Fibroblast of lung (primary cell): ENCODE data around the gene FIP1L1.
"Not testable (repeated sequence)": the region's sequence is repeated elsewhere in the genome, so short reads cannot be mapped to it uniquely, and the experiment has no call there.

ENCODE experiments used
- CTCF ChIP-seq, 2 donors: IDR thresholded peaks in 1 of 2; conservative IDR thresholded peaks in 1 of 2; 1 replicate in 1 of 2; 2 replicates in 1 of 2; pipeline ENCODE4 v1.5.1; 2011 to 2012; ENCODE audit warnings: low read length in 2 of 2, control low read depth in 1 of 2, inconsistent platforms in 1 of 2, low read depth in 1 of 2, mild to moderate bottlenecking in 1 of 2
- EZH2 ChIP-seq: IDR thresholded peaks from 2 replicates; pipeline ENCODE4 v1.5.1; 2012; ENCODE audit warnings: low read length, control low read depth, mild to moderate bottlenecking; ENCODE audit errors: missing control alignments

GRCh38 chr4:53409479-53409878 lies 32.0 kb downstream of the FIP1L1 start:
- not testable (repeated sequence) for TF ChIP-seq EZH2; CTCF (conservative IDR thresholded peaks at IDR 0.05 in 1 of 2, IDR thresholded peaks at IDR 0.05 in 1 of 2; ENCODE audit: low read depth in 1 of 2, low read length in 2 of 2)
